Measurements from ENCODE around the gene RDH5.

RDH5 gene

GRCh38 chr12:55724940-55725309, 4.7 kb downstream of the RDH5 start:
- FAIRE-seq (no peak), DNase-seq (ENCODE audit: extremely low spot score, insufficient read length, low read depth) (no peak)

GRCh38 chr12:55725556-55725955, 5.4 kb downstream of the RDH5 start:
- DNase-seq (ENCODE audit: extremely low spot score, insufficient read length, low read depth) (no peak), FAIRE-seq (no peak)

- DNase-seq (ENCODE audit: extremely low spot score, insufficient read length, low read depth) (no peak), FAIRE-seq (no peak)
These were observed 6.8 kb downstream of the RDH5 start for GRCh38 chr12:55726971-55727370.

- no peak for FAIRE-seq
These were observed 7.5 kb downstream of the RDH5 start for GRCh38 chr12:55727643-55728185.

GRCh38 chr12:55728186-55728938, 8.2 kb downstream of the RDH5 start:
- no peak for FAIRE-seq

More at GRCh38 chr12:55727643-55728185, 7.5 kb downstream of the RDH5 start:
- DNase-seq (ENCODE audit: extremely low spot score, insufficient read length, low read depth), result no peak

GRCh38 chr12:55728939-55729818, 9.0 kb downstream of the RDH5 start, which contains the start of gene CD63:
Gene CD63, minus strand, starts transcription at chr12:55729009. Its CDS starts 668 bp downstream, at chr12:55728341.
- FAIRE-seq (peak; percentile 79), DNase-seq (ENCODE audit: extremely low spot score, insufficient read length, low read depth) (peak; percentile 77)

More at GRCh38 chr12:55728186-55728938, 8.2 kb downstream of the RDH5 start:
- DNase-seq (ENCODE audit: extremely low spot score, insufficient read length, low read depth), result no peak

GRCh38 chr12:55729819-55730818, 9.9 kb downstream of the RDH5 start:
- no peak for DNase-seq (ENCODE audit: extremely low spot score, insufficient read length, low read depth)
- FAIRE-seq, result no peak

GRCh38 chr12:55732288-55732687, 12.1 kb downstream of the RDH5 start:
- FAIRE-seq, result no peak
- no peak for DNase-seq (ENCODE audit: extremely low spot score, insufficient read length, low read depth)

- FAIRE-seq, result no peak
- DNase-seq (ENCODE audit: extremely low spot score, insufficient read length, low read depth), result no peak
These were observed 12.9 kb downstream of the RDH5 start for GRCh38 chr12:55733021-55733555.

- FAIRE-seq (no peak), DNase-seq (ENCODE audit: extremely low spot score, insufficient read length, low read depth) (no peak)
These were observed 13.7 kb downstream of the RDH5 start for GRCh38 chr12:55733858-55734257.

GRCh38 chr12:55734595-55734994, 14.4 kb downstream of the RDH5 start:
- FAIRE-seq (no peak), DNase-seq (ENCODE audit: extremely low spot score, insufficient read length, low read depth) (no peak)

GRCh38 chr12:55736076-55736475, 15.9 kb downstream of the RDH5 start:
- FAIRE-seq (no peak), DNase-seq (ENCODE audit: extremely low spot score, insufficient read length, low read depth) (no peak)

- no peak for DNase-seq (ENCODE audit: extremely low spot score, insufficient read length, low read depth)
These were observed 16.8 kb downstream of the RDH5 start for GRCh38 chr12:55736780-55737580.

GRCh38 chr12:55737581-55738122, 17.5 kb downstream of the RDH5 start:
- no peak for DNase-seq (ENCODE audit: extremely low spot score, insufficient read length, low read depth)
- FAIRE-seq, result no peak

More at GRCh38 chr12:55736780-55737580, 16.8 kb downstream of the RDH5 start:
- FAIRE-seq, result peak; percentile 81

GRCh38 chr12:55738123-55739024, 18.2 kb downstream of the RDH5 start:
- FAIRE-seq (peak; percentile 93), DNase-seq (ENCODE audit: extremely low spot score, insufficient read length, low read depth) (no peak)

- FAIRE-seq (no peak), DNase-seq (ENCODE audit: extremely low spot score, insufficient read length, low read depth) (no peak)
These were observed 18.8 kb downstream of the RDH5 start for GRCh38 chr12:55739025-55739378.

GRCh38 chr12:55741931-55742680, 21.9 kb downstream of the RDH5 start:
- DNase-seq (ENCODE audit: extremely low spot score, insufficient read length, low read depth) (no peak), FAIRE-seq (no peak)
